HEK293T (cell line): ENCODE results near the gene TIMP4.

Experiments
- CTBP1 ChIP-seq: fragments of 450-650 bp; IDR thresholded peaks from 2 replicates; pipeline ENCODE4 v1.6.1; 2016; ENCODE audit warnings: borderline replicate concordance
- ELF4 ChIP-seq: fragments of 450-650 bp; IDR thresholded peaks from 2 replicates; pipeline ENCODE4 v1.6.1; 2017; ENCODE audit warnings: antibody characterized with exemption
- FOXM1 ChIP-seq: fragments of 450-650 bp; IDR thresholded peaks from 2 replicates; pipeline ENCODE4 v1.6.1; 2017; ENCODE audit warnings: mild to moderate bottlenecking, borderline replicate concordance
- HDGF ChIP-seq: fragments of 450-650 bp; IDR thresholded peaks from 2 replicates; pipeline ENCODE4 v1.6.1; 2017; ENCODE audit warnings: antibody characterized with exemption, borderline replicate concordance
- SUZ12 ChIP-seq: fragments of 450-650 bp; IDR thresholded peaks from 2 replicates; pipeline ENCODE4 v1.6.1; 2016; ENCODE audit warnings: mild to moderate bottlenecking
- TARDBP ChIP-seq: fragments of 450-650 bp; IDR thresholded peaks from 2 replicates; pipeline ENCODE4 v1.6.1; 2016

DNA sequence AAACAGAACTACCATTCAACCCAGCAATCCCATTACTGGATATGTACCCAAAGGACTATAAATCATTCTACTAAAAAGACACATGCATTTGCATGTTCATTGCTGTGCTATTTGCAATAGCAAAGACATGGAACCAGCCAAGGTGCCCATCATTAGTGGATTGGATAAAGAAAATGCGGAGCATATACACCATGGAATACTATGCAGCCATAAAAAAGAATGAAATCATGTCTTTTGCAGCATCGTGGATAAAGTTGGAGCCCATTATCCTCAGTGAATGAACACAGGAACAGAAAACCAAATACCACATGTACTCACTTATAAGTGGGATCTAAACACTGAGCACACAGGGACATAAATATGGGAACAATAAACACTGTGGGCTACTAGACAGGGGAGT is 43.1 kb upstream of the TIMP4 start:
- TF ChIP-seq ELF4 (no peak), TARDBP (no peak), FOXM1 (no peak), SUZ12 (no peak), HDGF (no peak), CTBP1 (no peak)
